Measurements from ENCODE around the gene HIGD1B. TPM values are rescaled to one million over a fixed set of nuclear protein-coding genes. Genes with fewer than 3 reads are reported as not detected.

The HIGD1B gene
- total RNA-seq, 4 donors from 2014 or later, result not detected

DNA sequence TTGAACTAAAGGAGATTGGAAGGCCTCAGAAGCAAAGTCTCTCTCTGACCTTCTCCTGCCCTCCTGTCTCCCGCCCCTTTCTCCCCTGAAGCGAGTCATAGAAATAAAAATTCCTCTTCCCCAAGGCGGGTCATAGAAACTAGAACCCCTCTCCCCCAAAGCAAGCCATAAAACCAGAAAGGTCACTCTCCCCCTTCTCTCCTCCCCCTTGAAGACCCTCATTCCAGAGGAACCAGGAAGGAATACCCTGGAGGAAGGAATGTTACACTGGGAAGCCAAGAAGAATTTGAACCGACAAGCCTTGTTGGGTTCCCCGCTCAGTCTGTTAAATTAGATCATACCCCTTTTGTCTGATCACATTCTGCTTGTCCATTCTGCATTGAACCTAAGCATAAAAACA, 14.9 kb upstream of the HIGD1B start:
- Histone ChIP-seq H3K4me3 (no peak overlapping the region), H3K27ac (no peak overlapping the region), H3K4me1 (peaks cover 0 to 14% (median 3%) of the 10 kb centered on the region in 4 donors), H3K9me3 (no peaks in the 10 kb centered on the region), H3K36me3 (no peaks in the 10 kb centered on the region), H3K27me3 (peaks cover 7 to 19% of the 10 kb centered on the region in 2 donors)
- TF ChIP-seq POLR2A (IDR thresholded peaks at IDR 0.05) (no peak), CTCF (IDR thresholded peaks at IDR 0.05) (no peak)
- DNase-seq, result no peak

- TF ChIP-seq CTCF (IDR thresholded peaks at IDR 0.05), result no peak
- no peak for TF ChIP-seq POLR2A (IDR thresholded peaks at IDR 0.05)
Observed at GRCh38 chr17:44837196-44837595, 10.5 kb upstream of the HIGD1B start.

GRCh38 chr17:44840274-44840673, 7.4 kb upstream of the HIGD1B start:
- Histone ChIP-seq H3K27ac (no peak overlapping the region), H3K4me1 (no peaks in the 10 kb centered on the region), H3K4me3 (no peak overlapping the region), H3K9me3 (no peaks in the 10 kb centered on the region), H3K27me3 (no peaks in the 10 kb centered on the region), H3K36me3 (no peaks in the 10 kb centered on the region)
- no peak for TF ChIP-seq CTCF (IDR thresholded peaks at IDR 0.05)
- TF ChIP-seq POLR2A (IDR thresholded peaks at IDR 0.05), result no peak
- no peak for DNase-seq

More at GRCh38 chr17:44837196-44837595, 10.5 kb upstream of the HIGD1B start:
- no peaks in the 10 kb centered on the region for H3K27me3 ChIP-seq
- no peak for DNase-seq
- H3K4me3 ChIP-seq, result no peak overlapping the region
- H3K4me1 ChIP-seq, result no peaks in the 10 kb centered on the region
- no peaks in the 10 kb centered on the region for H3K36me3 ChIP-seq
- no peak overlapping the region for H3K27ac ChIP-seq
- no peaks in the 10 kb centered on the region for H3K9me3 ChIP-seq

DNA sequence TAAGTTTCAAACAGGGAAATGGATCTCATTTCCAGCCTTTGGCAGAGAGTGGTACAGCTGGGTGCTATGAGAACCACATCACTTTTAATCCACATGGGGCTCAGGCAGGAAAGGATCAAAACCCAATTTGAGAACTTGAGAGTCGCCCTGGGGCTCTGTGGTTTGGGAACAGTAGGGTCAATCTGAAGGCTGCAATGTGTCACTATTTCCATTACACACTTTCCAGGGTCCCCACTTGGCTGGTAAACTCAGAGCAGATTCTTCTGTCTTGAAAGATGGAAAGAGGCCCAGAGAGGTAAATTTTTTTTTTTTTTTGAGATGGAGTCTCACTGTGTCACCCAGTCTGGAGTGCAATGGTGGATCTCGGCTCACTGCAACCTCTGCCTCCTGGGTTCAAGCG, 6.7 kb upstream of the HIGD1B start:
- Histone ChIP-seq H3K9me3 (no peaks in the 10 kb centered on the region), H3K4me1 (no peaks in the 10 kb centered on the region), H3K36me3 (no peaks in the 10 kb centered on the region), H3K27ac (no peak overlapping the region), H3K4me3 (no peak overlapping the region), H3K27me3 (no peaks in the 10 kb centered on the region)
- no peak for DNase-seq
- no peak for TF ChIP-seq CTCF (IDR thresholded peaks at IDR 0.05)
- no peak for TF ChIP-seq POLR2A (IDR thresholded peaks at IDR 0.05)

- TF ChIP-seq POLR2A (IDR thresholded peaks at IDR 0.05) (no peak), CTCF (IDR thresholded peaks at IDR 0.05) (no peak)
- Histone ChIP-seq H3K36me3 (no peaks in the 10 kb centered on the region), H3K4me1 (no peaks in the 10 kb centered on the region), H3K9me3 (no peaks in the 10 kb centered on the region), H3K27ac (peak overlapping the region in 1 of 4 donors; percentile 30), H3K27me3 (no peaks in the 10 kb centered on the region), H3K4me3 (no peak overlapping the region)
- DNase-seq, result no peak
Observed at GRCh38 chr17:44842748-44843147, 4.9 kb upstream of the HIGD1B start.

DNA sequence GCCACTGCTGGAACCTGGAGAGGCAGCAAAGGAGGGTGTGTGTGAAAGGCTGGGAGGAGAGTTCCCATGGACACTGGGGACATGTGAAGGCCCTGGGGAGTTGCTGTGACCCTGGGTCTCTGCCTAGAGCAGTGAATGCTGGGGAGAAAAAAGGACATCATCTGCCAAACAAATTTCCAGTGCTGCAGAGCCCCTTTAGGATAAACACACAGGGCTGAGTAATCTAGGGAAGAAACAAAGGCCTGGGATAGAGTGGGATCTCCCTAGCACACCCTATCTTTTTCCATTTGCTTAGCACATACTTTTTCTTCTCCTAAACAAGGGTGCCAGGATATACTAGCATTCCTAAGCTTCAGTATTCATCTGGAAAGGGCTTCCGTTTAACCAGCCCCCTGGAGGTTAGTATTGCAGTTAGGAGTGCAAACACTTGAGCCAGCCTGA, 3.3 kb upstream of the HIGD1B start:
- H3K4me1 ChIP-seq, result no peaks in the 10 kb centered on the region
- TF ChIP-seq CTCF (IDR thresholded peaks at IDR 0.05) (no peak), POLR2A (IDR thresholded peaks at IDR 0.05) (no peak)
- no peak overlapping the region for H3K4me3 ChIP-seq
- no peak overlapping the region for H3K27ac ChIP-seq
- no peaks in the 10 kb centered on the region for H3K27me3 ChIP-seq
- no peaks in the 10 kb centered on the region for H3K36me3 ChIP-seq
- no peak for DNase-seq
- H3K9me3 ChIP-seq, result no peaks in the 10 kb centered on the region

All from Peyer's patch (tissue), 4 donors.